Smooth muscle cell of the brain vasculature (primary cell): Measurements from ENCODE around the gene STX8.
"Not testable (repeated sequence)": the region's sequence is repeated elsewhere in the genome, so short reads cannot be mapped to it uniquely, and the experiment has no call there.

Experiments
- DNase-seq: peaks from one replicate; pipeline ENCODE4 v3.0.0-alpha.2; 2012; ENCODE audit warnings: low read depth, low spot score

Gene STX8

DNA sequence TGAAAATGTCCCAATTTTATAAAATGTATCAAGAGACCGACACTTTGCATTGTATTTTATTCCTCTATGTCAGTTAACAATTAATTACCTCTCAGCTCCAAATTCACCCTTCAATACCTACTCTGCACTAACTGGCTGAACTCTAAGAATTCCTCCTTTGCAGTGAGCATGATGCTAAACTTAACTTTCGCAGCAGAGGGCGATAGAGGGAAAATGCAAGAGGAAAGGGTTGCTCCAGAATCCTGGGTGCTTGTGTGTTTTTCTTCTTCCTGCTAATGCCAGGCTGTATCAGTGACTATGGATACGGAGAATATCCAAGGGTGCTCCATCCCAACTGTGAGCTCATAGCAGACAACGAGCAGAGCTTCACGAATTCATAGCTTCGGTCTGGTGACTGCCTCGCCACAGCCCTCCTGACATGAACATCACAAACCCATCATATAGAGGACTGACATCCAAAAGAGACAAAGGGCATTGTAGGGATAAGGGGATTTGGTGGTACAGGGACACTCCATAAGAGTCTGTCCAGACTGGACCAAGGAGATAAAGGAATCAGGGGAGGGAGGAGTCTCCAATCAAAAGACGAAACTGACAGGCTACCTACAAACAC is 172.9 kb downstream of the STX8 start:
- no peak for DNase-seq

DNA sequence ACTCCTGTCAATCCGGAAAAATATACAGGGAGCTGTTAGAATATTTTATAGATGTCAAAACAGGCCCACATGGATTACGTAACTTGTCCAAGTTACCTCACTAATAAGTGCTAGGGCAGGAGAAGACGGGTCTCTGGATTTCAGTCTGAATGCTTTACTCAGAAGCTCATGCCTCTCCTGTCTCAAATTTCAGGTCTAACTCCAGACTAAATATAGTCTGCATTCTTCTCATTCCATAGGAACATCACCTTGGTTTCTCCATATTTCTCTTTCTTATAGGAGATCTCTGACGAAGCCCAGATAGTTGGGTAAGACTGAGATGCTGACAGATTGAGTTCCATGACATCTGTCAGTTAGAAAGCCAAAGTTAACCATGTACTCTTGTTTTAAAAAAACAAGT is 174.2 kb downstream of the STX8 start:
- no peak for DNase-seq

DNA sequence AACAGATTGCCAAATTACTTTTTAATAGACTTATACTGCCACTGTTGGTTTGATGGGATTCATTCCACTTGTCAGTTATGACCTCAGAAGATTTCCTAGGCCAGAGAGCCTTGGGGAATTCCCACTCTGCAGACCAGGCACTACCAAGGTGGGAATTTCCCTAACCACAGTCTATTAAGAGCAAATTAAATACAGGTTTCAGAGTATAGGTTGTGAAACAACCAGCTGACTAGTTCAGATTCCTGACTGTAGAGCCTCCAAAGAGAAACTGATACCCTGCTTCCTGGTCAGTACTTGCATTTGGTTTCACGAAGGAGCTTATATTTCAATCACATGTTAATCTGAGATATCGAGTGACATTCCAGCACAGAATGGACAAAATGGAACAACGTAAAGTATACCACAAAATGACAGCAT is 186.5 kb downstream of the STX8 start:
- no peak for DNase-seq

- peak; percentile 75 for DNase-seq
These were observed 189.2 kb downstream of the STX8 start for GRCh38 chr17:9386401-9386800.

- DNase-seq: no peak
These were observed 191.8 kb downstream of the STX8 start for GRCh38 chr17:9383826-9384225.

- DNase-seq: no peak
These were observed 193.0 kb downstream of the STX8 start for GRCh38 chr17:9382626-9383025.

- no peak for DNase-seq
These were observed 194.6 kb downstream of the STX8 start for GRCh38 chr17:9381068-9381467.

- DNase-seq: no peak
These were observed 195.3 kb downstream of the STX8 start for GRCh38 chr17:9380361-9380760.

GRCh38 chr17:9376177-9376576 is 199.4 kb downstream of the STX8 start:
- DNase-seq: not testable (repeated sequence)

GRCh38 chr17:9371019-9371418 is 204.6 kb downstream of the STX8 start:
- no peak for DNase-seq

- no peak for DNase-seq
These were observed 205.2 kb downstream of the STX8 start for GRCh38 chr17:9370467-9370866.

DNA sequence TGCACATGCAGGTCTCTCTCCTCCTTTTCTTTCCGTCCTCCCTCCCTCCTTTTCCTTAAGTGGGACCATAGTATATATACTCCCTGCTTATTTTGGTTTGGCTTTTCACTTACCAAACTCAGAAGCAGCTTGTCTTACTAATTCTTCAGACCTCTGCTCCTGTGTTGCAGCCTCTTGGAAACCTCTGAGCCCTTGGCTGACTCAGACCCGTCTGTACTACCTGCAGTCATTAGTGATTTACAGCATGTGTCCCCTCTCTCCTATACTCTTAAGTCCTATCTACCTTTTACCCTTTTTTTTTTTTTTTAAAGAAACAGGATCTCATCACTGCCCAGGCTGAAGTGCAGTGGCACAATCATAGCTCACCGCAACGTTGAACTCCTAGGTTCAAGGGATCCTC is 207.0 kb downstream of the STX8 start:
- DNase-seq: no peak

- no peak for DNase-seq
These were observed 208.5 kb downstream of the STX8 start for GRCh38 chr17:9367156-9367555.

GRCh38 chr17:9364837-9365430 is 210.7 kb downstream of the STX8 start:
- no peak for DNase-seq

GRCh38 chr17:9363440-9364350 is 211.9 kb downstream of the STX8 start:
- no peak for DNase-seq

- no peak for DNase-seq
These were observed 214.2 kb downstream of the STX8 start for GRCh38 chr17:9361188-9361955.

DNA sequence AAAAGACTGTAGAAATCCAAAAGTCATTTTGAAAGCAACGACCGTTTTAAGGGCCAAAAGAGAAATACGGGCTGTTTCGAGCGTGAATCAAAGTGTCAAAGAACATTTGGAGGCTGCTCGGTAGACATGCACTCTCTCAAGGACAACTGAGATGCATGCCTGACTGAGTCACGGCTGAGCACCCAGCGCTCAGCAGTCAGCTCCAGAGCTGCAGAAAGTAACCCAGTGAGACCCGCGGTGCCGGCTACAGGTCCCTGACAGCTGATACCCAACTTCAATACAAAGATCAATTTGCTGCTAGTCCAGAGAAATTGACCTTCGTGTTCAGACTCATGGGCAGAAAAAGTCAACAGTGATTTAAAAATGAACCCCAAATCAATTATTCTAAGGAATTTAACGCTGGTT is 214.9 kb downstream of the STX8 start:
- no peak for DNase-seq

DNA sequence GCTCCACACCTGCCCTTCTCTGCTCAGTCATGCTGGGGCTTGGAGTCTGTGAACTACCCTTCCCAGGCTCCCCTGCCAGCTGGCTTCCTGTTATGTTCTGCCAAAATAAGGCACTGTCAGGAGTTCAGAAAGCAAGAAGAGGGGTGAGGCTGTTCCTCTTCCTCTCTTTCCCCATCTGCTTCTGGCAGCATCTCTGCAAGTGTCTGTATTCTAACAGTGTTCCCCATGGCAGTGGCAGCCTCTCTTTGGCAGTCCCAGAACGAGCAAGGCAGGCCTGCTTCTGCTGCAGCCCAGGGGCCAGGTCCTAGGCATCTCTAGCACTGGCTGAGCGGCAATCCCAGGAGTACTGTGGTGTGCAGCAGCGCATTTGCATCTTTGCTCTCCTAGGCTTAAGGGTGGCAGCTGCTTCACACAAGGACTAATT is 219.1 kb downstream of the STX8 start:
- DNase-seq: no peak

DNA sequence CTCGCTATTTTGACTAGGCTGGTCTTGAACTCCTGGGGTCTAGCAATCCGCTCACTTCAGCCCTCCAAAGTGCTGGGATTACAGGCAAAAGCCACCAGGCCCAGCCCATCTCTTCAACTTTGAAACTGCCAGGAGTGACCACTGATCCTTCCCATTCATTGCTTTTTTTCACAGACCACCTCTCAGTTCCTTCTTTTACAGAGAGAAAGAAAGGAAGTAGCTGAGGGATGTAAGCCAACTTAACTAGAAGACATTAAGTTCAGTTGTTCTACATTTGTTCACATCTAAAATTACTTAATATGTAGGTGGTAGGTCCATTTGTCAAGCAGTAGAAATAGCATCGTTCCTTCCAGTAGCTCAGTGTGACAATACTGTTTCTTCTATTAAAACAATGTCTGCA is 219.8 kb downstream of the STX8 start:
- DNase-seq: no peak

DNA sequence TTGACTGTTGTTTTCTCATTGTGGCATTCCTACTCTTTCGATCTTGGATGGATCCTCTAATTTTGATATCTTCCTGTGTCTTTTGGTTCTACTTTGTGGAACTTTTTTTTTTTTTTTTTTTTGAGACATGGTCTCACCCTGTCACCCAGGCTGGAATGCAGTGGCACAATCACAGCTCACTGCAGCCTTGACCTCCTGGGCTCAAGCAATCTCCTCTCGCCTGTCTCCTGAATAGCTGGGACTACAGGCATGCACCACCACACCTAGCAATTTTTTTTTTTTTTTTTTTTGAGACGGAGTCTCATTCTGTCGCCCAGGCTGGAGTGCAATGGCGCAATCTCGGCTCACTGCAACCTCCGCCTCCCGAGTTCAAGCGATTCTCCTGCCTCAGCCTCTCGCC is 220.4 kb downstream of the STX8 start:
- DNase-seq: not testable (repeated sequence)

DNA sequence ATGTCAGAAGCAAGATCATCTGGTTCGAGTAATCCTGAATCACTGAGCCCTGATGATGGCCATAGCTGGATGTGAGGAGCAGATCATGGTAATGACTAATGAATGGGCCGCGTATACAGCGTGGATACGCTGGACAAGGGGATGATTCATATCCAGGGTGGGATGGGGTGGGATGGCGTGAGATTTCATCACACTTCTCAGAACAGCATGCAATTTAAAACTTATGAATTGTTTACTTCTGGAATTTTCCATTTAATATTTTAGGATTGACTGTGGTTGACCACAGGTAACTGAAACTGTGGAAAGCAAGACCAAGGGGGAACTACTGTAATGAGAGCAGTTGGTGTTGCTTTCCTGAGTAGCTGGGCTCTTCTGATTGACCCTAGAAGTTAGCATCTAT is 225.5 kb downstream of the STX8 start:
- no peak for DNase-seq
